A673 (cell line): ENCODE results near the gene TPK1. TPM values are rescaled to one million over a fixed set of nuclear protein-coding genes. Genes with fewer than 3 reads are reported as not detected.

Experiments used
- BruUV-seq: library from RNA; stranded (reverse); fragments of 400-500 nt; replicated peaks from 2 replicates; lab custom pipeline; 2021; lab: Mats Ljungman, UMichigan
- CTCF ChIA-PET: fragments of 300-600 bp; sonication (Branson Sonifier 250); formaldehyde crosslinking; loops from one replicate; lab custom pipeline; 2022; ENCODE audit warnings: antibody characterized with exemption; lab: Charles Lee
- POLR2A ChIA-PET: fragments of 300-600 bp; sonication (Branson Sonifier 250); formaldehyde crosslinking; loops from one replicate; lab custom pipeline; 2022; ENCODE audit warnings: antibody characterized with exemption; ENCODE audit not compliant: low non-redundant PET; lab: Charles Lee
- DNase-seq: peaks from one replicate; pipeline ENCODE4 v3.0.0-alpha.2; 2015; ENCODE audit warnings: low spot score
- H3K27ac ChIP-seq: fragments of 200-600 bp; sonication (generic); 2 replicates; pipeline ENCODE4 v1.5.1; 2016; ENCODE audit warnings: mixed run types, low read depth, mild to moderate bottlenecking, mixed read lengths, antibody characterized with exemption, low read length; ENCODE audit not compliant: poor library complexity, severe bottlenecking
- H3K27me3 ChIP-seq: fragments of 200-600 bp; sonication (generic); replicated peaks from 2 replicates; pipeline ENCODE4 v1.6.1; 2017; ENCODE audit warnings: mixed run types, low read depth, mild to moderate bottlenecking, mixed read lengths, antibody characterized with exemption, low read length; ENCODE audit not compliant: insufficient read depth, poor library complexity
- H3K36me3 ChIP-seq: fragments of 200-600 bp; sonication (generic); 2 replicates; pipeline ENCODE4 v1.6.1; 2016; ENCODE audit warnings: mixed run types, mild to moderate bottlenecking, mixed read lengths, antibody characterized with exemption, low read length; ENCODE audit not compliant: insufficient read depth, poor library complexity, severe bottlenecking
- H3K4me1 ChIP-seq: fragments of 200-600 bp; sonication (generic); 2 replicates; pipeline ENCODE4 v1.6.1; 2017; ENCODE audit warnings: mixed run types, mild to moderate bottlenecking, mixed read lengths, antibody characterized with exemption, low read length; ENCODE audit not compliant: insufficient read depth, poor library complexity, severe bottlenecking
- H3K4me3 ChIP-seq: fragments of 200-600 bp; sonication (generic); 2 replicates; pipeline ENCODE4 v1.5.1; 2016; ENCODE audit warnings: low read depth, mixed run types, mild to moderate bottlenecking, mixed read lengths, low read length; ENCODE audit not compliant: poor library complexity, severe bottlenecking
- H3K9me3 ChIP-seq: fragments of 200-600 bp; sonication (generic); 2 replicates; pipeline ENCODE4 v1.6.1; 2016; ENCODE audit warnings: mixed run types, low read depth, mild to moderate bottlenecking, mixed read lengths, antibody characterized with exemption, low read length; ENCODE audit not compliant: poor library complexity, severe bottlenecking
- EZH2 ChIP-seq: fragments of 200-600 bp; sonication (generic); IDR thresholded peaks from 2 replicates; pipeline ENCODE4 v1.6.1; 2017; ENCODE audit warnings: borderline replicate concordance, low read depth, mild to moderate bottlenecking, mixed read lengths, antibody characterized with exemption, low read length; ENCODE audit not compliant: poor library complexity, severe bottlenecking
- intact Hi-C: fragments of 100-400 bp; cut with micrococcal nuclease; formaldehyde crosslinking; loops from one replicate; pipeline ENCODE4 v1.10.0; 2022; ENCODE audit not compliant: unreplicated experiment
- total RNA-seq: library from RNA; stranded (reverse); gene quantifications from 2 replicates; pipeline ENCODE4 v1.2.3, GENCODE V29; 2021
- TF ChIP-seq, protein P1 (sequence below): fragments of 300-800, 200-600 bp; sonication (generic); conservative IDR thresholded peaks from 2 replicates; pipeline ENCODE4 v1.5.1; 2017; ENCODE audit warnings: low read depth, mild to moderate bottlenecking, antibody characterized with exemption, low read length, moderate library complexity, mixed read lengths

The TPK1 gene
- total RNA-seq, 1 experiment from 2014 or later, result 3.5 TPM

DNA sequence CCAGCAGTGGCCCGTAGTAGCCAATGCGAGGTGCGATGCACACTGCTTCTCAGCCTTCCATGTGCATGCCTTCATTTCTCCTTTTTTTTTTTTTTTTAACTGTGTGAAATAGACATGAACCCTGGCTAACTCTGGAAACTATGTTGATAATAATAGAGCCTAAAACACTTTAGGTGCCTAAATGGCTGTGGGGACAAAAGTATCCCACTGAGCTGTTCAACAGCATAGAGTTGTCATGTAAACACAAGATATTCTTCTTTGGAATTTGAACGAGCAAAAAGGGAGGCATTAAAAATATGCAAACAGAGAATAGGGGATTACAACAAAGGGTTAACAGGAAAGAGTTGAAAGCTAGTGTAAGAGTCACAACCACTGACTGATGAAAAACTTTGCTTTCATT, 270.3 kb downstream of the TPK1 start:
- H3K27ac ChIP-seq, result no peak overlapping the region
- intact Hi-C loops, result no loop called here
- no peaks in the 10 kb centered on the region for H3K4me1 ChIP-seq
- no peaks in the 10 kb centered on the region for H3K9me3 ChIP-seq
- no peaks in the 10 kb centered on the region for H3K36me3 ChIP-seq
- no peak overlapping the region for H3K4me3 ChIP-seq
- ChIA-PET POLR2A (no interaction called here), CTCF (no interaction called here)
- TF ChIP-seq, protein P1, sequence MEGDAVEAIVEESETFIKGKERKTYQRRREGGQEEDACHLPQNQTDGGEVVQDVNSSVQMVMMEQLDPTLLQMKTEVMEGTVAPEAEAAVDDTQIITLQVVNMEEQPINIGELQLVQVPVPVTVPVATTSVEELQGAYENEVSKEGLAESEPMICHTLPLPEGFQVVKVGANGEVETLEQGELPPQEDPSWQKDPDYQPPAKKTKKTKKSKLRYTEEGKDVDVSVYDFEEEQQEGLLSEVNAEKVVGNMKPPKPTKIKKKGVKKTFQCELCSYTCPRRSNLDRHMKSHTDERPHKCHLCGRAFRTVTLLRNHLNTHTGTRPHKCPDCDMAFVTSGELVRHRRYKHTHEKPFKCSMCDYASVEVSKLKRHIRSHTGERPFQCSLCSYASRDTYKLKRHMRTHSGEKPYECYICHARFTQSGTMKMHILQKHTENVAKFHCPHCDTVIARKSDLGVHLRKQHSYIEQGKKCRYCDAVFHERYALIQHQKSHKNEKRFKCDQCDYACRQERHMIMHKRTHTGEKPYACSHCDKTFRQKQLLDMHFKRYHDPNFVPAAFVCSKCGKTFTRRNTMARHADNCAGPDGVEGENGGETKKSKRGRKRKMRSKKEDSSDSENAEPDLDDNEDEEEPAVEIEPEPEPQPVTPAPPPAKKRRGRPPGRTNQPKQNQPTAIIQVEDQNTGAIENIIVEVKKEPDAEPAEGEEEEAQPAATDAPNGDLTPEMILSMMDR, result no peak
- TF ChIP-seq EZH2, result no peak
- DNase-seq, result peak; percentile 3
- no peaks in the 10 kb centered on the region for H3K27me3 ChIP-seq
- no TSS peak for BruUV-seq

DNA sequence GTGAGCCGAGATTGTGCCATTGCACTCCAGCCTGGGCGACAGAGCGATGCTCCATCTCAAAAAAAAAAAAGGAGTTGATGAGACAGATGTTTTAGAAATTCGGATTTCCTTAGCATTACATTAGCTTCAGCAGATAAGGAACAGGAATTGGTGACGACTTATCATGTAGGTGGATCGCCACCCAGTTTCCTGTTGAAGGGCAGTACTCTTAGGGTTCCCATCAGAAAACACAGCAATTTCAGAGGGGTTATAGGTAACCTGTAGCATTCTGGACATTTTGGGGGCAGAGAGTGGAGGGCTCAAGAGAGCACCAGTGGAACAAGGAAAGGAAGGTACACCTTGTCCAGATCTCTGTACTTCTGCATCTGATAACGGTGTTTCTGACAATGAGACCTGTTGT, 286.0 kb downstream of the TPK1 start:
- TF ChIP-seq, protein P1, result no peak
- TF ChIP-seq EZH2, result no peak
- Histone ChIP-seq H3K27me3 (no peaks in the 10 kb centered on the region), H3K36me3 (no peaks in the 10 kb centered on the region), H3K27ac (no peak overlapping the region), H3K4me1 (no peaks in the 10 kb centered on the region), H3K4me3 (no peak overlapping the region), H3K9me3 (no peaks in the 10 kb centered on the region)
- POLR2A ChIA-PET, result no interaction called here
- no peak for DNase-seq
- no TSS peak for BruUV-seq
- intact Hi-C loops, result no loop called here
- CTCF ChIA-PET, result no interaction called here

DNA sequence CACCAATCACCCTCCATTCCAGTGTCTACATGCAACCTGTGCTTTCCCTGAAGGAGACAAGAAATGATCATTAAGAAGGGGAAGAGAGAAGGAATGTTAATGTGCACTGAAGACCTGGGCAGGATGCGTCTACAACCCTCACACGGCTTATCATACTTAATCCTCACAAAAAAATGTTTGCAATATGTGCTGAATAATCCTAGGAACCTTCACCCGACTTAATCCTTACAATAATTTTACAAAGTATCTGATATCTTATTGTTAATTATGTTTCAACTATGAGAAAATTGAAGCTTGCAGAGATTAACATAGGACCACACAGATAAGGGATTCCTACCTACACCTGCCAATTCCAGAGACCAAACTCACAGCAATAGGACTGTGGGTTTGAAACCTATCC, 287.3 kb downstream of the TPK1 start:
- H3K9me3 ChIP-seq, result no peaks in the 10 kb centered on the region
- no peak overlapping the region for H3K27ac ChIP-seq
- CTCF ChIA-PET, result no interaction called here
- H3K27me3 ChIP-seq, result no peaks in the 10 kb centered on the region
- POLR2A ChIA-PET, result no interaction called here
- no peaks in the 10 kb centered on the region for H3K4me1 ChIP-seq
- DNase-seq, result no peak
- intact Hi-C loops, result no loop called here
- H3K4me3 ChIP-seq, result no peak overlapping the region
- BruUV-seq, result no TSS peak
- TF ChIP-seq, protein P1, result no peak
- TF ChIP-seq EZH2, result no peak
- H3K36me3 ChIP-seq, result no peaks in the 10 kb centered on the region
